SK-N-MC (cell line): ENCODE results near the gene COL1A2.

Experiments
- EZH2 ChIP-seq: fragments of 200-600 bp; sonication (generic); IDR thresholded peaks from one replicate; pipeline ENCODE4 v1.6.1; 2017; ENCODE audit warnings: antibody characterized with exemption
- POLR2AphosphoS5 ChIP-seq: IDR thresholded peaks from 2 replicates; pipeline ENCODE4 v1.6.1; 2012; ENCODE audit warnings: mild to moderate bottlenecking, low read depth, low read length, borderline replicate concordance

- TF ChIP-seq POLR2AphosphoS5: no peak
- no peak for TF ChIP-seq EZH2
Measured at GRCh38 chr7:94354953-94355352, 39.7 kb upstream of the COL1A2 start.
